Testis (tissue), 2 donors: Measurements from ENCODE around the gene NANS.

ENCODE experiments used
- POLR2A ChIP-seq: fragments of 450-650 bp; IDR thresholded peaks from one replicate; pipeline ENCODE4 v1.6.1; 2017; ENCODE audit warnings: antibody characterized with exemption, mild to moderate bottlenecking, moderate library complexity
- TF ChIP-seq, protein P1 (sequence below), 3 experiments: fragments of 450-650 bp in 2 of 3; fragments of 200-600 bp in 1 of 3; sonication (generic) in 1 of 3; IDR thresholded peaks; one replicate each; pipeline ENCODE4 v1.5.1; 2016 to 2019; ENCODE audit warnings: antibody characterized with exemption in 3 of 3, mild to moderate bottlenecking in 2 of 3, moderate library complexity in 1 of 3

DNA sequence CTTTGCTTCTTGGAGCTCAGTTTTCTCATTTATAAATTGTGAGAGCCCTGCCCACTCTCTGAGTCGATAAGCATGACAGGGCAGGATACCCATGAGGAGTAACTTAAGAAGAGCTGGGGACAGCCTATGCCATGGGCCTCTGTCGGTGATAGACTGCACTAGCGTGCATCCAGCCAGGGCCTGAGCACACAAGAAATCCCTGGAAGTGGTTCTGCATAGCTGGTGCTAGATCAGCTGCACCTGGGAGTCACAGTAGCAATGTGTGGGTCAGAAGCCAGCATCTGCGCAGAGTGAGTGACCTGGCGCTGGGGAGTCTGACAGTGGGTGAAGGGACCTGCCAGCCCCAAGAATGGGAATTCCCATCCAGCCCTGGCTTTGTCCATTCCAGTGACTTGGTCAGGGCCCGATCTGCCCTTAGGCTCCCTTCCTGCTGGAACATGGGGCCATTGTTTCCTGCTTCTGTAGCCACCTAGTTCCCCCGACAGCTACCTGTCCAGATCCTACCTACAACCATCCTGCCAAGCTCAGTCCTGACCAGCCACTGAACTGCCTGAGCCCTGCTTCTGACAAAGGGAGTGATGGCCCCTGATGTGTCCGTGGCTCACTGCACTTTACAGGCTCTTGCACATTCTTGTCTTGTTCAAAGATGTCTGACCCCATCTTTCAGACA is 35.9 kb upstream of the NANS start:
- no peak for TF ChIP-seq POLR2A
- TF ChIP-seq, protein P1, sequence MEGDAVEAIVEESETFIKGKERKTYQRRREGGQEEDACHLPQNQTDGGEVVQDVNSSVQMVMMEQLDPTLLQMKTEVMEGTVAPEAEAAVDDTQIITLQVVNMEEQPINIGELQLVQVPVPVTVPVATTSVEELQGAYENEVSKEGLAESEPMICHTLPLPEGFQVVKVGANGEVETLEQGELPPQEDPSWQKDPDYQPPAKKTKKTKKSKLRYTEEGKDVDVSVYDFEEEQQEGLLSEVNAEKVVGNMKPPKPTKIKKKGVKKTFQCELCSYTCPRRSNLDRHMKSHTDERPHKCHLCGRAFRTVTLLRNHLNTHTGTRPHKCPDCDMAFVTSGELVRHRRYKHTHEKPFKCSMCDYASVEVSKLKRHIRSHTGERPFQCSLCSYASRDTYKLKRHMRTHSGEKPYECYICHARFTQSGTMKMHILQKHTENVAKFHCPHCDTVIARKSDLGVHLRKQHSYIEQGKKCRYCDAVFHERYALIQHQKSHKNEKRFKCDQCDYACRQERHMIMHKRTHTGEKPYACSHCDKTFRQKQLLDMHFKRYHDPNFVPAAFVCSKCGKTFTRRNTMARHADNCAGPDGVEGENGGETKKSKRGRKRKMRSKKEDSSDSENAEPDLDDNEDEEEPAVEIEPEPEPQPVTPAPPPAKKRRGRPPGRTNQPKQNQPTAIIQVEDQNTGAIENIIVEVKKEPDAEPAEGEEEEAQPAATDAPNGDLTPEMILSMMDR (IDR thresholded peaks at IDR 0.05): no peak
